Thyroid gland (tissue), 4 donors: ENCODE results near the gene PTPDC1. TPM values are rescaled to one million over a fixed set of nuclear protein-coding genes. Genes with fewer than 3 reads are reported as not detected.
"Not testable (repeated sequence)": the region's sequence is repeated elsewhere in the genome, so short reads cannot be mapped to it uniquely, and the experiment has no call there.

ENCODE experiments used
- DNase-seq, 2 donors: peaks; one replicate each; pipeline ENCODE4 v3.0.0-alpha.2; 2019
- H3K27ac ChIP-seq, 3 donors: fragments of 200-600 bp; sonication (generic); 1 replicate in 2 of 3; 2 replicates in 1 of 3; pipeline ENCODE4 v1.5.1; 2016 to 2019; ENCODE audit warnings: mild to moderate bottlenecking in 1 of 3, moderate library complexity in 1 of 3
- H3K27me3 ChIP-seq: fragments of 200-600 bp; sonication (generic); one replicate; pipeline ENCODE4 v1.5.1; 2019
- H3K36me3 ChIP-seq, 2 donors: fragments of 200-600 bp; sonication (generic); one replicate each; pipeline ENCODE4 v1.5.1; 2016 to 2019
- H3K4me1 ChIP-seq, 2 donors: fragments of 200-600 bp; sonication (generic); one replicate each; pipeline ENCODE4 v1.5.1; 2017 to 2019
- H3K4me3 ChIP-seq, 3 donors: fragments of 200-600 bp; sonication (generic); replicated peaks in 1 of 3; 1 replicate in 2 of 3; 2 replicates in 1 of 3; pipeline ENCODE4 v1.5.1; 2016; ENCODE audit warnings: mild to moderate bottlenecking in 1 of 3
- H3K9me3 ChIP-seq: fragments of 200-600 bp; sonication (generic); one replicate; pipeline ENCODE4 v1.5.1; 2017
- POLR2A ChIP-seq, 2 donors: fragments of 450-650 bp; IDR thresholded peaks; one replicate each; pipeline ENCODE4 v1.6.1; 2017; ENCODE audit warnings: antibody characterized with exemption in 2 of 2, mild to moderate bottlenecking in 2 of 2, moderate library complexity in 1 of 2
- WGBS, 2 donors: methylation state at CpG; one replicate each; pipeline ENCODE4 v1.1.5; 2017; 5-methylcytosine and 5-hydroxymethylcytosine counted together
- intact Hi-C: fragments of 100-400 bp; cut with DNase I; formaldehyde crosslinking; loops from one replicate; pipeline ENCODE4 v1.15.1; 2023
- total RNA-seq, 4 donors: library from RNA; depleted of rRNA; stranded (reverse); fragments of >200 nt; gene quantifications; one replicate each; pipeline ENCODE4 v1.2.3, GENCODE V29; 2016
- TF ChIP-seq, protein P1 (sequence below), 6 experiments: fragments of 200-600 bp in 3 of 6; fragments of 450-650 bp in 3 of 6; sonication (generic) in 3 of 6; IDR thresholded peaks; one replicate each; pipeline ENCODE4 v1.5.1; 2016 to 2019; ENCODE audit warnings: antibody characterized with exemption in 6 of 6, mild to moderate bottlenecking in 2 of 6, inconsistent platforms in 1 of 6, moderate library complexity in 1 of 6

Gene PTPDC1
- total RNA-seq, 4 donors from 2014 or later: 7.5 to 25.2 (median 10.8) TPM

DNA sequence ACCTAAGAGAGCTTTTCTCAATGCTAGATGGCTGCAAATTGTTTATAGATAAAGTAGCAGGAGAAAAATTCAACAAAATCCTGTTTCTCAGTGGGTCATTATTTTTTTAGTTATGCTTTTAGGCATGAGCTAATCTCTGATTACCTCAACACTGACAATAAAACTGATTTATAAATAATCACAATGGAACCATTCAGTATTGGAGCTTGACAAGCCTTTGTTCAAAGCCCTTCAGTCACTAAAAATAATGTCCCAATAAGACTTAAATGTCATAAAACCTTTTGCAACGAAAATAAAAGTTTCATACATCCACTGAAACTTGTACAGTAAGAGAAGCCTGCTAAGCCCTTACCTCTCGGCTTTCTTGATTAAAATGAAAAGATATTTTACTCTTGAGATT, 27.2 kb downstream of the PTPDC1 start:
- no peak for DNase-seq
- intact Hi-C loops: no loop called here
- Histone ChIP-seq H3K4me3 (no peak overlapping the region), H3K9me3 (no peaks in the 10 kb centered on the region), H3K27ac (no peak overlapping the region), H3K36me3 (no peaks in the 10 kb centered on the region), H3K4me1 (peaks cover 0 to 12% of the 10 kb centered on the region in 2 donors), H3K27me3 (no peaks in the 10 kb centered on the region)
- WGBS, 2 donors: 79 to 81% methylated on average over 2 of the region's 2 CpGs
- no peak for TF ChIP-seq POLR2A (IDR thresholded peaks at IDR 0.05)
- TF ChIP-seq, protein P1, sequence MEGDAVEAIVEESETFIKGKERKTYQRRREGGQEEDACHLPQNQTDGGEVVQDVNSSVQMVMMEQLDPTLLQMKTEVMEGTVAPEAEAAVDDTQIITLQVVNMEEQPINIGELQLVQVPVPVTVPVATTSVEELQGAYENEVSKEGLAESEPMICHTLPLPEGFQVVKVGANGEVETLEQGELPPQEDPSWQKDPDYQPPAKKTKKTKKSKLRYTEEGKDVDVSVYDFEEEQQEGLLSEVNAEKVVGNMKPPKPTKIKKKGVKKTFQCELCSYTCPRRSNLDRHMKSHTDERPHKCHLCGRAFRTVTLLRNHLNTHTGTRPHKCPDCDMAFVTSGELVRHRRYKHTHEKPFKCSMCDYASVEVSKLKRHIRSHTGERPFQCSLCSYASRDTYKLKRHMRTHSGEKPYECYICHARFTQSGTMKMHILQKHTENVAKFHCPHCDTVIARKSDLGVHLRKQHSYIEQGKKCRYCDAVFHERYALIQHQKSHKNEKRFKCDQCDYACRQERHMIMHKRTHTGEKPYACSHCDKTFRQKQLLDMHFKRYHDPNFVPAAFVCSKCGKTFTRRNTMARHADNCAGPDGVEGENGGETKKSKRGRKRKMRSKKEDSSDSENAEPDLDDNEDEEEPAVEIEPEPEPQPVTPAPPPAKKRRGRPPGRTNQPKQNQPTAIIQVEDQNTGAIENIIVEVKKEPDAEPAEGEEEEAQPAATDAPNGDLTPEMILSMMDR (IDR thresholded peaks at IDR 0.05): no peak

DNA sequence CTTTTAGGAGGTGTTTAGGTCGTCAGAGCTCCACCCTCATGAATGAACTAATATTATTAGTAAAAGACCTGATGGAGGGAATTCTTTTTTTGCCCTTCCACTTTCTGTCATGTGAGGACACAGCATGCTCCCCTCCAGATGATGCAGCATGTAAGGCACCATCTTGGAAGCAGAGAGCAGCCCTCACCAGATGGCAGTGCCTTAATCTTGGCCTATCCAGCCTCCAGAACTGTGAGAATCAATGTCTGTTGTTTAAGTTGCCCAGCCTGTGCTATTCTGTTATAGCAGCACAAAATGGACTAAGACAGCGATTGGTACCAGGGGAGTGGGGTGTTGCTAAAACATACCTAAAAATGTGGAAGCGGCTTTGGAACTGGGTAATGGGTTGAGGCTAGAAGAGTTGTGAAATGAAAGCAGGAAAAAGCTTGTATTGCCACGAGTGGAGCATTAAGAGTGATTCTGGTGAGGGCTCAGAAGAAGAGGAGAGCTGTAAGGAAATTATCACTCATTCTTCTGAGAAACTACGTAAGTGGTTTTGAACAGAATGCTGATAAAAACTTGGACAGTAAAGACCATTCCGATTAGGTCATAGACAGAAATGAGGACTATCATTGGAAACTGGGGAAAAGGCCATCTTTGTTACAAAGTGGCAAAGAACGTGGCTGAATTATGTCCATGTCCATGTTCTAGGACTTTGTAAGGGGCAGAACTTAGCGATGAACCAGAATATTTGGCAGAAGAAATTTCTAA, 28.6 kb downstream of the PTPDC1 start:
- peaks cover 0 to 12% of the 10 kb centered on the region in 2 donors for H3K4me1 ChIP-seq
- 88 to 94% methylated on average over 8 of the region's 8 CpGs for WGBS, 2 donors
- no peaks in the 10 kb centered on the region for H3K9me3 ChIP-seq
- H3K27me3 ChIP-seq: no peaks in the 10 kb centered on the region
- H3K4me3 ChIP-seq: no peak overlapping the region
- TF ChIP-seq, protein P1 (IDR thresholded peaks at IDR 0.05): no peak
- no peak for DNase-seq
- no peaks in the 10 kb centered on the region for H3K36me3 ChIP-seq
- H3K27ac ChIP-seq: no peak overlapping the region
- intact Hi-C loops: no loop called here

DNA sequence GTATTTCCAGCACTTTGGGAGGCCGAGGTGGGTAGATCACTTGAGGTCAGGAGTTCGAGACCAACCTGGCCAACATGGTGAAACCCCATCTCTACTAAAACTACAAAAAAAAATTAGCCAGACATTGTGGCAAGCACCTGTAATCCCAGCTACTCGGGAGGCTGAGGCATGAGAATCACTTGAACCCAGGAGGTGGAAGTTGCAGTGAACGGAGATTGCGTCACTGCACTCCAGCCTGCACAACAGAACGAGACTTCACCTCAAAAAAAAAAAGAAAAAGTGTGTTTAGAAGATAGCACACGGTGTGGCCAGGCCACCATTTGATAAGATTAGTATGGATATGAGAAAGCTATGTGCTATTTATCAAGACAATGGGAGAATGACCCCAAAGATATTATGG, 35.8 kb downstream of the PTPDC1 start:
- H3K4me3 ChIP-seq, H3K4me1 ChIP-seq, H3K27ac ChIP-seq, DNase-seq, H3K36me3 ChIP-seq, H3K9me3 ChIP-seq, H3K27me3 ChIP-seq, intact Hi-C loops: not testable (repeated sequence)
- WGBS, 2 donors: 89 to 94% methylated on average over 7 of the region's 7 CpGs

DNA sequence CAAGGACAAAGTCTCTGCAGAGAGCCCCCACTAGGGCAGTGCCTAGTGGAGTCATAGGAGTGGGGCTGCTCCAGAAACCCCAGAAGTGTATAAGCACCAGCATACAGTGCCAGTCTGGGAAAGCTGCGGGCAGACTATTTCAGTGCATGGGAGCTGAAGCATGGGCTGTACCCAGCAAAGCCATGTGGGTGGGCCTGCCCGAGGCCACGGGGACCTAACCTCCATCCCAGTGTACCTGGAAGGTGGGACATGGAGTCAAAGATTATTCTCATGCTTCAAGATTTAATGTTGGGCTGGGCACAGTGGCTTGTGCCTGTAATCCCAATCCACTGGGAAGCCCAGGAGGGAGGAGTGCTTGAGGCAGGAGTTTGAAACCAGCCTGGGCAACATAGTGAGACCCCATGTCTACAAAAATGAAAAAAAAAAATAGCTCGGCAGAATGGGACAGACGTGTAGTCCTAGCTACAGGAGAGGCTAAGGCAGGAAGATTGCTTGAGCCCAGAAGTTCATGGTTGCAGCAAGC, 36.7 kb downstream of the PTPDC1 start:
- Histone ChIP-seq H3K9me3 (no peaks in the 10 kb centered on the region), H3K36me3 (no peaks in the 10 kb centered on the region), H3K4me3 (no peak overlapping the region), H3K27ac (no peak overlapping the region), H3K27me3 (no peaks in the 10 kb centered on the region), H3K4me1 (no peaks in the 10 kb centered on the region)
- WGBS, 2 donors: 87 to 96% methylated on average over 5 of the region's 5 CpGs
- intact Hi-C loops: no loop called here
- DNase-seq: no peak
- TF ChIP-seq, protein P1 (IDR thresholded peaks at IDR 0.05): no peak
- no peak for TF ChIP-seq POLR2A (IDR thresholded peaks at IDR 0.05)

DNA sequence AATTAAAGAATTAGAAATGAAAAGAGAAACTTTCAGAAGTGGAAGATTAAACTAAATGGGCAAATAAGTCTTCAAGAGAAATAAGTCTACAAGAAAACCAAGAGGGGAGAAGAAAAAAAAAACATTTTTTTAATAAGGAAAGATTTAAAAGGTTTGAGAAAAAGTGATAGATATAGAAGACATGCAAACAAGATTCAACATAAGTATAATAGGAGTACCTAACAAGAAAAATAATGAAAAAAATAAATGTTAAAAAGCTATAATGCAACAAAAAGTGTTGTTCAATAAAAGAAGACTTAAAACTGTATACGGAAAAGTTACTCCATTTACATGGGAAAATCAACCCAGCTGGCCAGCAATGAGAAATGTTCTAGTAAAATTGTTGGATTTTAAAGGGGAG, 42.6 kb downstream of the PTPDC1 start:
- WGBS, 2 donors: 96 to 100% methylated on average over 1 of the region's 1 CpG
- no peaks in the 10 kb centered on the region for H3K9me3 ChIP-seq
- TF ChIP-seq, protein P1 (IDR thresholded peaks at IDR 0.05): no peak
- no peak for TF ChIP-seq POLR2A (IDR thresholded peaks at IDR 0.05)
- intact Hi-C loops: no loop called here
- no peak overlapping the region for H3K27ac ChIP-seq
- H3K4me1 ChIP-seq: no peaks in the 10 kb centered on the region
- no peaks in the 10 kb centered on the region for H3K36me3 ChIP-seq
- H3K27me3 ChIP-seq: no peaks in the 10 kb centered on the region
- H3K4me3 ChIP-seq: no peak overlapping the region
- DNase-seq: no peak
